Fibroblast of pulmonary artery (primary cell): Measurements from ENCODE around the gene ITGA11.

Experiments used
- DNase-seq: peaks from one replicate; pipeline ENCODE4 v3.0.0-alpha.2; 2010; ENCODE audit warnings: low read depth
- H3K4me3 ChIP-seq: replicated peaks from 2 replicates; pipeline ENCODE4 v1.5.1; 2011; ENCODE audit warnings: low read depth, mild to moderate bottlenecking, control low read depth, low read length, moderate library complexity
- TF ChIP-seq, protein P1 (sequence below): IDR thresholded peaks from 2 replicates; pipeline ENCODE4 v1.5.1; 2011; ENCODE audit warnings: mild to moderate bottlenecking, control low read depth, low read length, inconsistent platforms; ENCODE audit errors: missing control alignments

Gene ITGA11

DNA sequence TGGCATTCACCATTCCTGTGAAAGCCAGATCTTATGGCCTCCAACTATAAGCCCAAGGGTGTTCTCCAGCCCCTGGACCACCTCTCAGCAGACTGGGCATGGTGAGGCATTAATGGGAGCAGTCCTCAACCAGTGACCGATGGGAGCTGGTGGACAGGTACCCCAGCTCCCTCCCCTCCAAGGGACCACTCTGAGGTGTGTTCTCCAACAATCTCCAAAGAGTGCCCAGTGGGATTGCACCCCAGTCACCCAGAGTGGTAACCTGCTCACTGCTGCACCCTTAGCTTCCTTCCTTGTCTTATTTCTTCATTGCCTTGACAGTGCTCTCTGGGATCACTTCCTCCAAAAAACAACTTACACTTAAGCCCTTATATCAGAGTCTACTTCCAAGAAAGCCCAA lies 8.2 kb upstream of the ITGA11 start:
- no peak for DNase-seq
- no peak overlapping the region for H3K4me3 ChIP-seq
- TF ChIP-seq, protein P1, sequence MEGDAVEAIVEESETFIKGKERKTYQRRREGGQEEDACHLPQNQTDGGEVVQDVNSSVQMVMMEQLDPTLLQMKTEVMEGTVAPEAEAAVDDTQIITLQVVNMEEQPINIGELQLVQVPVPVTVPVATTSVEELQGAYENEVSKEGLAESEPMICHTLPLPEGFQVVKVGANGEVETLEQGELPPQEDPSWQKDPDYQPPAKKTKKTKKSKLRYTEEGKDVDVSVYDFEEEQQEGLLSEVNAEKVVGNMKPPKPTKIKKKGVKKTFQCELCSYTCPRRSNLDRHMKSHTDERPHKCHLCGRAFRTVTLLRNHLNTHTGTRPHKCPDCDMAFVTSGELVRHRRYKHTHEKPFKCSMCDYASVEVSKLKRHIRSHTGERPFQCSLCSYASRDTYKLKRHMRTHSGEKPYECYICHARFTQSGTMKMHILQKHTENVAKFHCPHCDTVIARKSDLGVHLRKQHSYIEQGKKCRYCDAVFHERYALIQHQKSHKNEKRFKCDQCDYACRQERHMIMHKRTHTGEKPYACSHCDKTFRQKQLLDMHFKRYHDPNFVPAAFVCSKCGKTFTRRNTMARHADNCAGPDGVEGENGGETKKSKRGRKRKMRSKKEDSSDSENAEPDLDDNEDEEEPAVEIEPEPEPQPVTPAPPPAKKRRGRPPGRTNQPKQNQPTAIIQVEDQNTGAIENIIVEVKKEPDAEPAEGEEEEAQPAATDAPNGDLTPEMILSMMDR: no peak

- TF ChIP-seq, protein P1: no peak
- DNase-seq: no peak
- H3K4me3 ChIP-seq: no peak overlapping the region
Measured at GRCh38 chr15:68439506-68439905, 7.5 kb upstream of the ITGA11 start.

GRCh38 chr15:68436680-68437079 lies 4.7 kb upstream of the ITGA11 start:
- TF ChIP-seq, protein P1: no peak
- no peak for DNase-seq
- H3K4me3 ChIP-seq: no peak overlapping the region

DNA sequence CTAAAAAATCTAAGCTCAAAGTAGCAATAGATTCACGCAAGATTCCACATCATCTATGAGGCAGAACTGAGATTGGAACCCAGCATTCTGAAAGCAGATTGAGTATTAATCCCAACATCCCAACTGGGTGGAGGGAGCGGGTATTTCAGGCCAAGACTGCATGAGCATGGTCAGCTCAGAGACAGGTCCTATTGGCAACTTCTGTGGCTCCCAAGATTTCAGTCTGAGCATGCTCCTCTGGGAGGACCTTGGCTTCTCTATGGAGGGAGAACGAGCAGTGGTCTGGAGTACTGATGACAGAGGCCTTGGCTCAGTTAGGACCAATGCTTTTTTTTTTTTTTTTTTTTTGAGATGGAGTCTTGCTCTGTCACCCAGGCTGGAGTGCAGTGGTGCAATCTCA lies 4.0 kb upstream of the ITGA11 start:
- no peak for DNase-seq
- TF ChIP-seq, protein P1: no peak
- H3K4me3 ChIP-seq: no peak overlapping the region

DNA sequence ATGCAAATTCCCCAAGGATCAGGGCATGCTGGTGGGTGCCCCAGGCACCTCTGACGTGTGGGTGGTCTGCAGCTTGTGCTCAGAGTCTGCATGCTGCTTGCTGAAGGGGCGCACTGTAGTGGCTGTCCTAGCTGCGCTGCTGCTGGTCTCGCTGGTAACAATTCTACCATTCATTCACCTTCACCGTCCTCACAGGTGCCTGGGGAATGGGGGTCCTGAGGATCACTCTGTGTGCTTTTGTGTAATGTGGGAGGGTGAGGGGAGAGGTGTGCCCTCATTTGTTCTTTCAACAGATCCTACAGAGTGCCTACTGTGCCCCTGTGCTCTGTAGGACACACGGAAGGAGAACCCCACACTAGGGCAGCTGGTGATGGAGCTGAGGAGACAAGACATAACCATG lies 2.1 kb upstream of the ITGA11 start:
- no peak overlapping the region for H3K4me3 ChIP-seq
- DNase-seq: no peak
- TF ChIP-seq, protein P1: no peak

DNA sequence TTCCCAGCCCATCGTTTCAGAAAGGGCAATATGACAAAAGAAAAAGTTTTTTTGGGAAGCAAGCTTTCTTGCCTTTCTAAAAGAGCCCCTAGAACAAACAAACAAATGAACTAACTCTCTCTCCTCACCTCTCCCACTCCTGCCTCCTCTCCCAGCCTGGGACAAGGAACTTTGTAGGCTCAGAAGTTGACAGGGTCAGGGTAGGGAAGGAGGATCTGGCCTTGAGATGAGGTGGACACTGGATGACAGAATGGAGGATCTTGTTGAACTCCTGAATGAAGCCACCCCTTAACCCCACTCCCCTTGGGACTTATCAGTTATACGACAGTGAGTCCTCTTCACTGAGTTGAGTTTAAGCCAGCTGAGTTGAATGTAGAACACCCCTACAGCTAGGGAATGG lies 1.6 kb upstream of the ITGA11 start:
- no peak for DNase-seq
- TF ChIP-seq, protein P1: no peak
- H3K4me3 ChIP-seq: no peak overlapping the region

DNA sequence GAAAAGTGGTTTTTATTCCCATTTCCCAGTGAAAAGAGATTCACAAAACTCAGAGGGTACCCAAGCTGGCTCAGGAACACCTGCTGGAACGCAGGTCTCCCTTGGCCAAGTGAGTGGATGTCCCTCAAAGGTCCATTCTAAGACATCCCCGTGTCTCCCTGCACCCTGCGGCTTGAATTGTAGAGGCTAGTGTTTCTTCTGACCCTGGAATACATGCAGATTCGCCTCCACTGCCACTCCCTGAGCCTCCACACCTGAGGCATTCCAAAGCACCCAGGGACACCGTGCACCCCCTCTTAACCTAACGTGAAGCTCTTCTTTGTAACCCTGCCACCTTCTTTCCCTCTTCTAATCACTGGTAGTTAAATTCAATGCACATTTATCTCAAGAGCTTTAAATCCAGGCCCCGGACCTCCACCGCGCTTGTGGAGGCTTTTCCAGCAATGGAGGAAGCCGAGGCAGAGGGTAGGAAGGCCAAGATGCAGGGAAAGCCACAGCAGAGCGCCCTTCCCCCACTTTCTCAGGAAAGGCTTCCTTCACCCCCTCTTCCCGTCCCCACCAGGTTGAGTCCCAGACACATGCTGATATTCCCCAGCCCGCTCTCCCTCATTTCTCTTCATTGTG lies 590 bp upstream of the ITGA11 start:
- H3K4me3 ChIP-seq: peak overlapping the region; percentile 71
- DNase-seq: no peak
- TF ChIP-seq, protein P1: no peak
